ENCODE results near the gene RYR2. TPM values are rescaled to one million over a fixed set of nuclear protein-coding genes. Genes with fewer than 3 reads are reported as not detected.

RYR2 gene
- total RNA-seq, 1 experiment from 2014 or later = 0.03 TPM

DNA sequence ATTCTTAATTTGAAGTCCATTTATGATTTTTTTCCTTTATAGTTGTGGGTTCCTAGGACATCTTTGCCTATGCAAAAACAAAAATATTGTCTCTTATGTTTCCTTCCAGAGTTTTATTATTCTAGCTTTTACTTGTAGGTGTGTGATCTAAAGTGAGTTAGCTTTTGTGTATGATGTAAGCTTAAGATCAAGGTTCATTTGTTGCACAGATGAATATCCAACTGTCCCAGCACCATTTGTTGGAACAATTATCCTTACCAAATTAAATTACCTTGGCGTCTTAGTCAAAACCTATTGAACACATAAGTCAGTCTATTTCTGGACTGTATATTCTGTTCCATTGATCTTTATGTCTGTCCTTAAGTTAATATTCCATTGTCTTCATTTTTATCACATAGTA lies 511.1 kb downstream of the RYR2 start:
- Histone ChIP-seq H3K27ac (ENCODE audit: low read length) (no peak overlapping the region), H3K4me1 (ENCODE audit: control insufficient read depth, insufficient read depth, low read length) (no peaks in the 10 kb centered on the region), H3K9me3 (ENCODE audit: control insufficient read depth, insufficient read depth, low read depth, low read length) (no peaks in the 10 kb centered on the region), H3K4me3 (ENCODE audit: low read depth in 2 of 2, low read length in 2 of 2) (no peak overlapping the region), H3K36me3 (ENCODE audit: control insufficient read depth, insufficient read depth, low read length) (no peaks in the 10 kb centered on the region), H3K27me3 (ENCODE audit: control insufficient read depth, insufficient read depth, low read length) (no peaks in the 10 kb centered on the region; the same call in 1 of the 2 replicates)
- POLR2A ChIA-PET = no interaction called here
- no TSS peak for BruUV-seq (replicated peaks)
- ATAC-seq (no peak), DNase-seq (ENCODE audit: low read depth, low spot score) (no peak)
- TF ChIP-seq POLR2AphosphoS5 (IDR thresholded peaks at IDR 0.05; ENCODE audit: low read depth, low read length) = no peak
- TF ChIP-seq, protein P1, sequence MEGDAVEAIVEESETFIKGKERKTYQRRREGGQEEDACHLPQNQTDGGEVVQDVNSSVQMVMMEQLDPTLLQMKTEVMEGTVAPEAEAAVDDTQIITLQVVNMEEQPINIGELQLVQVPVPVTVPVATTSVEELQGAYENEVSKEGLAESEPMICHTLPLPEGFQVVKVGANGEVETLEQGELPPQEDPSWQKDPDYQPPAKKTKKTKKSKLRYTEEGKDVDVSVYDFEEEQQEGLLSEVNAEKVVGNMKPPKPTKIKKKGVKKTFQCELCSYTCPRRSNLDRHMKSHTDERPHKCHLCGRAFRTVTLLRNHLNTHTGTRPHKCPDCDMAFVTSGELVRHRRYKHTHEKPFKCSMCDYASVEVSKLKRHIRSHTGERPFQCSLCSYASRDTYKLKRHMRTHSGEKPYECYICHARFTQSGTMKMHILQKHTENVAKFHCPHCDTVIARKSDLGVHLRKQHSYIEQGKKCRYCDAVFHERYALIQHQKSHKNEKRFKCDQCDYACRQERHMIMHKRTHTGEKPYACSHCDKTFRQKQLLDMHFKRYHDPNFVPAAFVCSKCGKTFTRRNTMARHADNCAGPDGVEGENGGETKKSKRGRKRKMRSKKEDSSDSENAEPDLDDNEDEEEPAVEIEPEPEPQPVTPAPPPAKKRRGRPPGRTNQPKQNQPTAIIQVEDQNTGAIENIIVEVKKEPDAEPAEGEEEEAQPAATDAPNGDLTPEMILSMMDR (IDR thresholded peaks at IDR 0.05) = no peak
- TF ChIP-seq SIN3A (IDR thresholded peaks at IDR 0.05; ENCODE audit: borderline replicate concordance, insufficient read depth, low read depth, low read length) = no peak
- TF ChIP-seq, protein P2, sequence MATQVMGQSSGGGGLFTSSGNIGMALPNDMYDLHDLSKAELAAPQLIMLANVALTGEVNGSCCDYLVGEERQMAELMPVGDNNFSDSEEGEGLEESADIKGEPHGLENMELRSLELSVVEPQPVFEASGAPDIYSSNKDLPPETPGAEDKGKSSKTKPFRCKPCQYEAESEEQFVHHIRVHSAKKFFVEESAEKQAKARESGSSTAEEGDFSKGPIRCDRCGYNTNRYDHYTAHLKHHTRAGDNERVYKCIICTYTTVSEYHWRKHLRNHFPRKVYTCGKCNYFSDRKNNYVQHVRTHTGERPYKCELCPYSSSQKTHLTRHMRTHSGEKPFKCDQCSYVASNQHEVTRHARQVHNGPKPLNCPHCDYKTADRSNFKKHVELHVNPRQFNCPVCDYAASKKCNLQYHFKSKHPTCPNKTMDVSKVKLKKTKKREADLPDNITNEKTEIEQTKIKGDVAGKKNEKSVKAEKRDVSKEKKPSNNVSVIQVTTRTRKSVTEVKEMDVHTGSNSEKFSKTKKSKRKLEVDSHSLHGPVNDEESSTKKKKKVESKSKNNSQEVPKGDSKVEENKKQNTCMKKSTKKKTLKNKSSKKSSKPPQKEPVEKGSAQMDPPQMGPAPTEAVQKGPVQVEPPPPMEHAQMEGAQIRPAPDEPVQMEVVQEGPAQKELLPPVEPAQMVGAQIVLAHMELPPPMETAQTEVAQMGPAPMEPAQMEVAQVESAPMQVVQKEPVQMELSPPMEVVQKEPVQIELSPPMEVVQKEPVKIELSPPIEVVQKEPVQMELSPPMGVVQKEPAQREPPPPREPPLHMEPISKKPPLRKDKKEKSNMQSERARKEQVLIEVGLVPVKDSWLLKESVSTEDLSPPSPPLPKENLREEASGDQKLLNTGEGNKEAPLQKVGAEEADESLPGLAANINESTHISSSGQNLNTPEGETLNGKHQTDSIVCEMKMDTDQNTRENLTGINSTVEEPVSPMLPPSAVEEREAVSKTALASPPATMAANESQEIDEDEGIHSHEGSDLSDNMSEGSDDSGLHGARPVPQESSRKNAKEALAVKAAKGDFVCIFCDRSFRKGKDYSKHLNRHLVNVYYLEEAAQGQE (IDR thresholded peaks at IDR 0.05; ENCODE audit: insufficient read depth in 1 of 2, low read depth in 2 of 2, low read length in 1 of 2) = no peak
- TF ChIP-seq TCF7L2 (IDR thresholded peaks at IDR 0.05; ENCODE audit: low read depth, low read length) = no peak
- intact Hi-C loops (cut with micrococcal nuclease; ENCODE audit: unreplicated experiment) (no loop called here), in situ Hi-C loops (cut with HindIII; ENCODE audit: low pct_unique_long_range_greater_than_20kb, low sequenced_read_pairs) (no loop called here)
- CTCF ChIA-PET = no interaction called here

DNA sequence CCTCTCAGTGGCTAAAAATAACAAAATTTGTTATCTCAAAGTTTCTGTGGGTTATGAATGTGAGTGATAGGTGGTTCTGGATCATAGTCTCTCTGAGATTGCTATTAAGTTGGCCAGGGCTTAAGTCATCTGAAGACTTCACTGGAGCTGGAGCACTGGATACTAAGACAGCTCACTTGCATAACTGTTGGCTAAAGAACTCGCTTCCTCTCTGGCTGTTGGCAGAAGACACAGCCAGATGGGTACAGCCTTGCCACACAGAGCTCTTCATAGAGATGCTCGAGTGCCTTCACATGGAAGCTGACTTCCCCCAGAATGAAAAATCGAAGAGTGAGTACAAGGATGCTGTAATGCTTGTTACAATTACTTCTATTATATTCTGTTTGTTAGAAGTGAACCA lies 514.9 kb downstream of the RYR2 start:
- DNase-seq (ENCODE audit: low read depth, low spot score) = no peak
- BruUV-seq (replicated peaks) = no TSS peak
- POLR2A ChIA-PET = no interaction called here
- in situ Hi-C loops (cut with HindIII; ENCODE audit: low pct_unique_long_range_greater_than_20kb, low sequenced_read_pairs) = no loop called here
- CTCF ChIA-PET = interaction anchor here (0.7 kb wide), 1 partner anchor 258 kb away, joined by 4 read pairs; no protein-coding TSS in a partner anchor
- Histone ChIP-seq H3K4me3 (ENCODE audit: low read depth in 2 of 2, low read length in 2 of 2) (no peak overlapping the region), H3K9me3 (ENCODE audit: control insufficient read depth, insufficient read depth, low read depth, low read length) (no peaks in the 10 kb centered on the region), H3K27me3 (ENCODE audit: control insufficient read depth, insufficient read depth, low read length) (no peaks in the 10 kb centered on the region; the same call in 1 of the 2 replicates), H3K4me1 (ENCODE audit: control insufficient read depth, insufficient read depth, low read length) (no peaks in the 10 kb centered on the region), H3K36me3 (ENCODE audit: control insufficient read depth, insufficient read depth, low read length) (no peaks in the 10 kb centered on the region), H3K27ac (ENCODE audit: low read length) (no peak overlapping the region)
- ATAC-seq = no peak
- TF ChIP-seq SIN3A (IDR thresholded peaks at IDR 0.05; ENCODE audit: borderline replicate concordance, insufficient read depth, low read depth, low read length) (no peak), POLR2AphosphoS5 (IDR thresholded peaks at IDR 0.05; ENCODE audit: low read depth, low read length) (no peak), TCF7L2 (IDR thresholded peaks at IDR 0.05; ENCODE audit: low read depth, low read length) (no peak)
- TF ChIP-seq, protein P1 (IDR thresholded peaks at IDR 0.05) = no peak
- intact Hi-C loops (cut with micrococcal nuclease; ENCODE audit: unreplicated experiment) = no loop called here

All from Panc1 (cell line).